Adipocyte (in vitro differentiated cells): ENCODE measurements around the gene MED25.
A peak's percentile ranks its signal among the peaks of the same experiment; 100 is the strongest.

Source experiments
- DNase-seq: peaks from one replicate; pipeline ENCODE4 v3.0.0-alpha.2; 2015; ENCODE audit warnings: low read depth
- H3K27me3 ChIP-seq: replicated peaks from 2 replicates; pipeline ENCODE4 v1.7.0; 2013; ENCODE audit warnings: mild to moderate bottlenecking, low read length, moderate library complexity; ENCODE audit not compliant: control insufficient read depth, insufficient read depth
- H3K36me3 ChIP-seq: 2 replicates; pipeline ENCODE4 v1.7.0; 2013; ENCODE audit warnings: low read length, mild to moderate bottlenecking, moderate library complexity; ENCODE audit not compliant: control insufficient read depth, insufficient read depth, severe bottlenecking
- H3K4me1 ChIP-seq: 2 replicates; pipeline ENCODE4 v1.7.0; 2013; ENCODE audit warnings: mild to moderate bottlenecking, low read length, moderate library complexity; ENCODE audit not compliant: control insufficient read depth, insufficient read depth
- H3K4me3 ChIP-seq: 2 replicates; pipeline ENCODE4 v1.7.0; 2013; ENCODE audit warnings: mild to moderate bottlenecking, low read length, moderate library complexity
- H3K9ac ChIP-seq: 2 replicates; pipeline ENCODE4 v1.7.0; 2013; ENCODE audit warnings: mild to moderate bottlenecking, low read length, moderate library complexity
- H3K9me3 ChIP-seq: 2 replicates; pipeline ENCODE4 v1.7.0; 2013; ENCODE audit warnings: mild to moderate bottlenecking, low read length, moderate library complexity; ENCODE audit not compliant: control insufficient read depth

Gene MED25

DNA sequence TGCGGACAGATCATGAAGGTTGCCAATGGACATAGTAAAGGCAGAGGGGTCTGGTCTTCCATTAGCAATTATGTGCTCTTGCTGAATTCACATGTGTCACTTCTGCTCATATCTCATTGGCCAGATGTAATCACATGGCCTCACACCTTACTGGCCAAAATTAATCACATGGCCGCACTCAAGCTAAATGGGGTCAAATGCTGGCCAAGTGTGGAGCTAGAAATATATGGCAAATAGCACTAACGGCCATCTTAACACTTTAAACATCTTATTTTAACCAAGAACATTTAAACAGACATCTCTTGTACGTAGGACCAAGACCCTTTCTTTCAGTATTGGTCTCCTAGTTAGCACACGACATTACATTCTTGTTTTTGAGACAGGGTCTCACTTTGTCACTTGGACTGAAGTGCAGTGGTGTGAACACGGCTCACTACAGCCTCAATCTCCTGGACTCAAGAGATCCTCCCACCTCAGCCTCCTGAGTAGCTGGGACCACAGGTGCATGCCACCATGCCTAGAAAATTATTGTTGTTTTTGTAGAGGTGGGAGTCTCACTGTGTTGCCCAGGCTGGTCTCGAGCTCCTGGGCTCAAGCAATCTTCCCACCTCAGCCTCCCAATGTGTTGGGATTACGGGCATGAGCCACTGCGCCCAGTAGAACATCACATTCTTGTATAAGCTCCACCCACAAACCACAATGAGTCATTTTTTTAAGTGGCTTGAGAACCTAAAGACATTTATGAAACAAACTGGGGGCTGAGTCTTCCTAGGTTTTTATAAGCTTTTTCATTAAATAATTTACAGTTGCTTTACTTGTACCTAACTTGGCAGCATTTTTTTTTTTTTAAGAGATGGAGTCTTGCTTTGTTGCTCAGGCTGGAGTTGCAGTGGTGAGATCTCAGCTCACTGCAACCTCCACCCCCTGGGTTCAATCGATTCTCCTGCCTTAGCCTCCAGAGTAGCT is 29.9 kb downstream of the MED25 start:
- H3K4me3 ChIP-seq = no peak overlapping the region
- H3K4me1 ChIP-seq = peaks cover 23% of the 10 kb centered on the region
- H3K27me3 ChIP-seq = no peaks in the 10 kb centered on the region
- H3K9ac ChIP-seq = no peak overlapping the region
- H3K9me3 ChIP-seq = no peaks in the 10 kb centered on the region
- peak; percentile 68 for DNase-seq
- H3K36me3 ChIP-seq = no peaks in the 10 kb centered on the region

DNA sequence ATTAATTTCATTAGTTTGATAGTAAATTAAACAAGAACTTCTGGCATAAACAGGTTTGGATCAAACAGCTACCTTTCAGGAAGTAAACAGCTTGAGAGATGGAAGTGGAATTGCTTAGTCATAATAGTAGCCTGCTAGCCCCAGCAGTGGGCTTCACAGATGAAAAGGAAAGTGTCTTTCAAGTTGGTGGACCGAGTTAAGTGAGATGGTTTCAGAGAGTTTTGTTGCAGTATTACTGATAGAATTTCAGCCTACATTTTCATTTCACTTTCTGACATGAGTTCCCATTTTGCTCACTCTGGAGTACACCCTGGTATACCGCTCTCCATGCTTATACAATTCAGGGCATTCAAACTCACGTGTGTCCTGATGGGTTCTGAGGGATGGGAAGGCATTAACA is 30.8 kb downstream of the MED25 start:
- no peaks in the 10 kb centered on the region for H3K27me3 ChIP-seq
- no peak for DNase-seq
- no peak overlapping the region for H3K4me3 ChIP-seq
- no peaks in the 10 kb centered on the region for H3K9me3 ChIP-seq
- H3K36me3 ChIP-seq = no peaks in the 10 kb centered on the region
- no peak overlapping the region for H3K9ac ChIP-seq
- H3K4me1 ChIP-seq = peaks cover 28% of the 10 kb centered on the region

DNA sequence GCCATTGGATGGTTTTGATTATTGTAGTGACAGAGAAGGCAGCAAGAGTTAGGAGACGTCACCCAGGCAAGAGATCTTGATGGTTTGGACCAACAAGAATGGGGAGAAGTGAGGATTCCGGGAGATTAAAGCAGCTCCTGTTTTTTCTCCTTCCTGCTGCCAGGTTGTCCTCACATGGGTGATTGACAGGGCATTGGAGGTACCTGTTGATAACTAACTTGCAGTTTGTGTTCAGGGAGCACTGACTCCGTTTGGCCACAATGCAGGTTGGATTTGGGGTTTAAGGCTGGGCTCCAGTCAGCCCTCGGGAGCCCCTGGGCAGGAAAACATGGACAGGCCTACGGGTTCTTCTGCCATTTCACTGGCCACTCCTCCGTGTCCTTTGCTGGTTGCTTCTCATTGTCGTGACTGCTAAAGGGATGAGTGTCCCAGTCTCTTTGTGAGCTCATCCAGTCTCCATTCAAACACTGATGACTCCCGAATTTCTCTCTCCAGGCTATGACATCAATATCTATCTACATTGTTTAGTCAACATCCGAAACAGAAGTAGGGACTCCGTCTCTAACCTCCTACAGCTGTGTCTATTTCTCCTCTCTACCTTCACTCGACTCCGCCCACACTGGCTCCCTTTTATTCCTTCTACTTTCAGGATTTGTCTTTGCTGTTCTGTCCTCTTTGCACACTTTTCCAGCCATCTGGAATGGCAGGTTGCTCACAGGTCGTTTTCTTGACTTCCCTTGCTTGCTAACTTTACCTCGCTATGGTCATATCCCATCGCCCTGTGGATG is 31.5 kb downstream of the MED25 start:
- no peaks in the 10 kb centered on the region for H3K27me3 ChIP-seq
- H3K9me3 ChIP-seq = no peaks in the 10 kb centered on the region
- peak overlapping the region; percentile 95 for H3K4me3 ChIP-seq
- H3K9ac ChIP-seq = peak overlapping the region; percentile 100
- DNase-seq = no peak
- H3K36me3 ChIP-seq = peaks cover 5% of the 10 kb centered on the region
- H3K4me1 ChIP-seq = peaks cover 28% of the 10 kb centered on the region

DNA sequence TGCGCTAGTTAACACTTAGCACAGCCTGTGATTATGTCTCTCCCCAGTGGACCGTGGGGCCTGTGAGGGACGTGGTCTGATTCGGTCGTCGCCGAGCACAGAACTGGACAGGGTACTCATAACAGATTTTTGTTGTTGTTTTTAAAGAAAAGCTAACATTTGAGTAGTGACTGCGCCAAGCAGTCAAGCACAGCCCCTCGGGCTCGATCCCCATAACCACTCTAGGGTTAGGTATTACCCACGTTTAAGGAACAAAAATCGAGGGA is 32.1 kb downstream of the MED25 start:
- Histone ChIP-seq H3K36me3 (peaks cover 9% of the 10 kb centered on the region), H3K9ac (peak overlapping the region; percentile 100), H3K9me3 (no peaks in the 10 kb centered on the region), H3K27me3 (no peaks in the 10 kb centered on the region), H3K4me1 (peaks cover 28% of the 10 kb centered on the region), H3K4me3 (peak overlapping the region; percentile 95)
- DNase-seq = no peak

- H3K4me3 ChIP-seq = peak within 1 kb of the TSS; percentile 95
- peaks cover 28% of the 10 kb centered on the region for H3K4me1 ChIP-seq
- H3K27me3 ChIP-seq = no peaks in the 10 kb centered on the region
- peak; percentile 97 for DNase-seq
- peaks cover 14% of the 10 kb centered on the region for H3K36me3 ChIP-seq
- H3K9me3 ChIP-seq = no peaks in the 10 kb centered on the region
- peak within 1 kb of the TSS; percentile 100 for H3K9ac ChIP-seq
Measured at GRCh38 chr19:49850487-49851342, 32.6 kb downstream of the MED25 start, which contains the start of gene PTOV1. Gene PTOV1 (plus strand): TSS chr19:49851159.

DNA sequence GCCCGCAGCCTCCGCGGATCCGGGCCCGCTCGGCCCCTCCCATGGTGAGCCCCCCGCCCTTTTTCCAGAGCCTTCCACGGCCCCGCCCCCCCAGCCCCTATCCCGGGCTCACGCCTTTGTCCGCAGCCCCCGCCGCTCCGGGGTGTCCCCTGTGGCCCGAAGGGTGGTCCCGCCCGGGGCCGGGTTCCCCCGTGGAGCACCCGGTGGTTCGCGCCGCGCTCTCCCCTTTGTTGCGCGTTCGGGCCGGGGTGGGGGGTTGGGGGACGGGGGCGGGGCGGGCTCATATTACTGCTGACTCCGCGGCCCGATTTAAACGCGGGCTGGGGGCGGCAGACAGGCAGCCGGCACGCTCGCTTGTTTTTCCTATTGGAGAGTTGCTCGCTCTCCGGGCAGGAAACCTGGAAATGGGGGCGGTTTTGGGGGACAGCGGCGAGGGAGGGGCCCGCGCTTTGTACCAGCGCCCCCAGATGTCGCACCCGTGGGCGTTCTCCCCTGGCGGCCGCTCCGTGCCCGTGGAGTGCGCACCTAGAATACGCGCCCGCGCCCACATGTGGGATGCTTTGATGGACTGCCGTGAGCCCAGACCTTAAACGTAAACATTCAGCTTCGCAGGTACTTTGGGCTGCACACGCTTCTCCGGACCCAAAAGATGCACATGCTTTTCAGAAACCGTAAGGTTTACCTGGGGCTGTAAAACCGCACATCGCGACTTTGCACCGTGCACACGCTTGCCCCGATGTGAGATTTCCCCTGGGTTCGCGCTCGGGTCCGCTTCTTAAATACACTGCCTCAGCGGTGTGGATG is 33.6 kb downstream of the MED25 start:
- H3K9me3 ChIP-seq = no peaks in the 10 kb centered on the region
- peaks cover 28% of the 10 kb centered on the region for H3K4me1 ChIP-seq
- peak overlapping the region; percentile 100 for H3K9ac ChIP-seq
- peaks cover 22% of the 10 kb centered on the region for H3K36me3 ChIP-seq
- peak; percentile 57 for DNase-seq
- H3K4me3 ChIP-seq = peak overlapping the region; percentile 95
- H3K27me3 ChIP-seq = no peaks in the 10 kb centered on the region

DNA sequence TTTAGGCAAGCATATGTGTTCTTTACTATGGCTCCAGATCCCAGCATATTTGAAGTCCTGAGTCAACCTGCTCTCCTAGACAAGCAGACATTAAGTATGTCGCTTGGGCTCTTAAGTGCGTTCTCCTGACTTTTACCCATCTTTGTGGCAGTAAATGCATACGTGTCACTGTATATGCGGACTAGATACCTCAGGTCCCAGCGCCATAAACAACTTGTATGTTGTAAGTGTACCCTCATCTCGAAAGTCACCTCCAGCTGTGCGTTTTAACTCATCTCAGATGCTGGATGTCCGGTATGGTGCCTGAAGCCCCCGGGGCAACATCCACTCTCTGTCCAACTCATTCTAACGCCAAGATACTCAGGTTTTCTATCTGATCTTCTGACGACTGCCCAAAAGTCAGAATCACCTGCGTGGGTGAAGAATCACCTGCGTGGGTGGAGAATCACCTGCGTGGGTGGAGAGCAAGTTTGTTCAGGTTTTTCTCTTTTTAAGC is 34.6 kb downstream of the MED25 start:
- H3K9ac ChIP-seq = peak overlapping the region; percentile 68
- no peaks in the 10 kb centered on the region for H3K27me3 ChIP-seq
- no peaks in the 10 kb centered on the region for H3K9me3 ChIP-seq
- peak overlapping the region; percentile 95 for H3K4me3 ChIP-seq
- H3K36me3 ChIP-seq = peaks cover 31% of the 10 kb centered on the region
- H3K4me1 ChIP-seq = peaks cover 28% of the 10 kb centered on the region
- DNase-seq = no peak

GRCh38 chr19:49853852-49854377 is 35.8 kb downstream of the MED25 start:
- Histone ChIP-seq H3K9me3 (no peaks in the 10 kb centered on the region), H3K36me3 (peaks cover 39% of the 10 kb centered on the region), H3K27me3 (no peaks in the 10 kb centered on the region), H3K9ac (no peak overlapping the region), H3K4me1 (peaks cover 21% of the 10 kb centered on the region), H3K4me3 (no peak overlapping the region)
- no peak for DNase-seq

DNA sequence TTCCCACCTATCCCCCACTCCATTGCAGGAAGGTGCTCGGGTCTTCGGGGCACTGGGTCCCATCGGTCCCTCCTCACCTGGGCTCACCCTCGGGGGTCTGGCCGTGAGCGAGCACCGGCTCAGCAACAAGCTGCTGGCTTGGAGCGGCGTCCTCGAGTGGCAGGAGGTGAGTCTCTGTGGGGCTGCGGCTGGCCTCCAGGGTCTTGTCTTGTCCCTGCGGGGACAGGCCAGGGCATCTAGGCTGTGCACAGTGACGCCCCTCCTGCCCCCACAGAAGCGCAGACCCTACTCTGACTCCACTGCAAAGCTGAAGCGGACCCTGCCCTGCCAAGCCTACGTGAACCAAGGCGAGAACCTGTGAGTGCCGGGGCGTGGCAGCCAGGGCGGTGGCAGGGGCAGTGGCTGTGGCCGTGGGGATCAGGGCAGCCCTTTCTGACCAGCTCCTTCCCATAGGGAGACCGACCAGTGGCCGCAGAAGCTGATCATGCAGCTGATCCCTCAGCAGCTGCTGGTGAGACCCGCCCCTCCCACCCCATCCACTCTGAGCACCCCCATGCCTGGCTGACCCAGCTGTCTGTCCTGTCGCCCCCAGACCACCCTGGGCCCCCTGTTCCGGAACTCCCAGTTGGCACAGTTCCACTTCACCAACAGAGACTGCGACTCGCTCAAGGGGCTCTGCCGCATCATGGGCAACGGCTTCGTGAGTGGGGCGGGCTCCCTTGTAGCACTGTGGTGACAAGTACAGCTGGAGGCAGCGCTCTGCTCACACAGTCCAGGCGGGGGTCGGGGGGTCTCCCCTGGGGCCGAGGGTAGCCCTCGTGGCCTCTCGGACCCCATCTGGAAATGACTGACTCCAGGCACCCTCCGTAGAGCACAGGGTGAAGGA is 36.5 kb downstream of the MED25 start:
- DNase-seq = no peak
- no peak overlapping the region for H3K9ac ChIP-seq
- H3K36me3 ChIP-seq = peaks cover 40% of the 10 kb centered on the region
- no peak overlapping the region for H3K4me3 ChIP-seq
- H3K27me3 ChIP-seq = no peaks in the 10 kb centered on the region
- no peaks in the 10 kb centered on the region for H3K9me3 ChIP-seq
- H3K4me1 ChIP-seq = peaks cover 24% of the 10 kb centered on the region
